Neural cell (in vitro differentiated cells): ENCODE data around the gene DBF4. TPM values are rescaled to one million over a fixed set of nuclear protein-coding genes. Genes with fewer than 3 reads are reported as not detected.

ENCODE experiments used
- H2AFZ ChIP-seq: fragments of 200-600, 300-800 bp; sonication (generic), shearing (Covaris generic); 2 replicates; pipeline ENCODE4 v1.6.0; 2014; ENCODE audit warnings: low read depth, mild to moderate bottlenecking, antibody characterized with exemption, low read length, moderate library complexity
- H3F3A ChIP-seq: fragments of 200-600 bp; shearing (Covaris generic); 2 replicates; pipeline ENCODE4 v1.6.1; 2016; ENCODE audit warnings: mild to moderate bottlenecking, moderate library complexity, mixed read lengths, antibody characterized with exemption, low read length; ENCODE audit not compliant: insufficient read depth, poor library complexity, severe bottlenecking
- H3K27ac ChIP-seq: fragments of 200-600, 300-800 bp; sonication (generic), shearing (Covaris generic); 2 replicates; pipeline ENCODE4 v1.5.1; 2014; ENCODE audit warnings: mild to moderate bottlenecking, low read length, moderate library complexity
- H3K27me3 ChIP-seq: fragments of 300-800, 200-600 bp; sonication (generic), shearing (Covaris generic); 2 replicates; pipeline ENCODE4 v1.6.0; 2014; ENCODE audit warnings: mild to moderate bottlenecking, low read depth, low read length, moderate library complexity; ENCODE audit not compliant: insufficient read depth
- H3K36me3 ChIP-seq: fragments of 300-800, 200-600 bp; sonication (generic), shearing (Covaris generic); 2 replicates; pipeline ENCODE4 v1.5.1; 2014; ENCODE audit warnings: mild to moderate bottlenecking, antibody characterized with exemption, low read length, moderate library complexity; ENCODE audit not compliant: insufficient read depth
- H3K4me2 ChIP-seq: fragments of 300-800, 200-600 bp; sonication (generic), shearing (Covaris generic); 2 replicates; pipeline ENCODE4 v1.6.0; 2014; ENCODE audit warnings: mild to moderate bottlenecking, low read length
- H3K4me3 ChIP-seq: fragments of 300-800, 200-600 bp; sonication (generic), shearing (Covaris generic); 2 replicates; pipeline ENCODE4 v1.5.1; 2014; ENCODE audit warnings: mild to moderate bottlenecking, low read length, moderate library complexity
- H3K79me2 ChIP-seq: fragments of 200-600 bp; shearing (Covaris generic); replicated peaks from 2 replicates; pipeline ENCODE4 v1.6.0; 2014; ENCODE audit warnings: mild to moderate bottlenecking, low read length, moderate library complexity; ENCODE audit not compliant: insufficient read depth
- H3K9ac ChIP-seq: fragments of 300-800, 200-600 bp; sonication (generic), shearing (Covaris generic); 2 replicates; pipeline ENCODE4 v1.6.1; 2016; ENCODE audit warnings: mild to moderate bottlenecking, low read length, mixed read lengths
- H3K9me2 ChIP-seq: fragments of 200-600 bp; shearing (Covaris generic); 2 replicates; pipeline ENCODE4 v1.6.1; 2016; ENCODE audit warnings: mild to moderate bottlenecking, low read length, mixed read lengths; ENCODE audit not compliant: insufficient read depth
- H3K9me3 ChIP-seq: fragments of 200-600, 300-800 bp; sonication (generic), shearing (Covaris generic); 2 replicates; pipeline ENCODE4 v1.6.1; 2016; ENCODE audit warnings: mild to moderate bottlenecking, mixed run types, low read length, moderate library complexity, mixed read lengths
- H4K20me1 ChIP-seq: fragments of 200-600 bp; shearing (Covaris generic); 2 replicates; pipeline ENCODE4 v1.6.1; 2016; ENCODE audit warnings: mild to moderate bottlenecking, mixed run types; ENCODE audit not compliant: insufficient read depth
- EP300 ChIP-seq: fragments of 450-650 bp; conservative IDR thresholded peaks from 2 replicates; pipeline ENCODE4 v1.6.1; 2014; ENCODE audit warnings: antibody characterized with exemption, mild to moderate bottlenecking, moderate library complexity; ENCODE audit not compliant: poor library complexity, severe bottlenecking
- EZH2 ChIP-seq: fragments of 200-600, 300-800 bp; shearing (Covaris generic), sonication (generic); IDR thresholded peaks from 2 replicates; pipeline ENCODE4 v1.6.1; 2014; ENCODE audit warnings: antibody characterized with exemption, low read length, borderline replicate concordance, mild to moderate bottlenecking; ENCODE audit not compliant: insufficient read depth, poor library complexity, severe bottlenecking
- MXI1 ChIP-seq: fragments of 450-650 bp; conservative IDR thresholded peaks from 2 replicates; pipeline ENCODE4 v1.6.1; 2014; ENCODE audit warnings: antibody characterized with exemption, mild to moderate bottlenecking; ENCODE audit not compliant: poor library complexity, severe bottlenecking
- POLR2AphosphoS5 ChIP-seq: IDR thresholded peaks from 2 replicates; pipeline ENCODE4 v1.6.1; 2012
- RAD21 ChIP-seq: fragments of 450-650 bp; conservative IDR thresholded peaks from 2 replicates; pipeline ENCODE4 v1.6.1; 2014; ENCODE audit warnings: antibody characterized with exemption, mild to moderate bottlenecking, moderate library complexity
- SMC3 ChIP-seq: fragments of 450-650 bp; conservative IDR thresholded peaks from 2 replicates; pipeline ENCODE4 v1.6.1; 2014; ENCODE audit warnings: antibody characterized with exemption, mild to moderate bottlenecking, moderate library complexity; ENCODE audit not compliant: poor library complexity
- TAF1 ChIP-seq: IDR thresholded peaks from 2 replicates; pipeline ENCODE4 v1.6.1; 2012; ENCODE audit warnings: low read depth
- polyA plus RNA-seq: library from polyadenylated mRNA; depleted of rRNA; stranded (reverse); fragments of >200 nt; gene quantifications from 2 replicates; pipeline ENCODE4 v1.2.3, GENCODE V29; 2014
- TF ChIP-seq, protein P1 (sequence below): IDR thresholded peaks from 2 replicates; pipeline ENCODE4 v1.6.1; 2012; ENCODE audit warnings: borderline replicate concordance
- TF ChIP-seq, protein P2 (sequence below): fragments of 450-650 bp; IDR thresholded peaks from 2 replicates; pipeline ENCODE4 v1.5.1; 2014; ENCODE audit warnings: antibody characterized with exemption, mild to moderate bottlenecking, moderate library complexity; ENCODE audit not compliant: poor library complexity, severe bottlenecking

Gene DBF4
- polyA plus RNA-seq, 1 donor from 2014 or later, result 13.0 TPM

DNA sequence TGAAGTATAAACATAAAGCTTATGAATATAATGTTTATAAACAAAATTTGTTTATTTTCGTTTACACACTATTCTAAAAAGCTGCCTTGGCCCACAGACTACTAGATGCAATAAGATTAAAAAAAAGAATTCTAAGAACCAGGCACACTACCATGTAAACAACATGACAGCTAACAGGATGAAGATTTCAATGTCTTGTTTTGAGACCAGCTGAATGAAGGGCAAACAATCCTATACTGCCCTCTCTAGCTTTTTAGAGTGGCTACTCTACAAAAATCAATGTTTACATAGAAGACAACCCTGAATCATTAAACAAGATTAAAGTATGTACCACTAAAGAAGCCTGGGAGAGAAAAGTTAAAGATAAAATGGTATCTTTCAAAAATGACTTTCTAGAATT lies 38.7 kb upstream of the DBF4 start:
- no peaks in the 10 kb centered on the region for H3F3A ChIP-seq
- no peak overlapping the region for H3K4me2 ChIP-seq
- H3K9ac ChIP-seq, result no peak overlapping the region
- no peaks in the 10 kb centered on the region for H3K79me2 ChIP-seq
- no peak overlapping the region for H3K27ac ChIP-seq
- no peaks in the 10 kb centered on the region for H3K9me2 ChIP-seq
- TF ChIP-seq, protein P1, sequence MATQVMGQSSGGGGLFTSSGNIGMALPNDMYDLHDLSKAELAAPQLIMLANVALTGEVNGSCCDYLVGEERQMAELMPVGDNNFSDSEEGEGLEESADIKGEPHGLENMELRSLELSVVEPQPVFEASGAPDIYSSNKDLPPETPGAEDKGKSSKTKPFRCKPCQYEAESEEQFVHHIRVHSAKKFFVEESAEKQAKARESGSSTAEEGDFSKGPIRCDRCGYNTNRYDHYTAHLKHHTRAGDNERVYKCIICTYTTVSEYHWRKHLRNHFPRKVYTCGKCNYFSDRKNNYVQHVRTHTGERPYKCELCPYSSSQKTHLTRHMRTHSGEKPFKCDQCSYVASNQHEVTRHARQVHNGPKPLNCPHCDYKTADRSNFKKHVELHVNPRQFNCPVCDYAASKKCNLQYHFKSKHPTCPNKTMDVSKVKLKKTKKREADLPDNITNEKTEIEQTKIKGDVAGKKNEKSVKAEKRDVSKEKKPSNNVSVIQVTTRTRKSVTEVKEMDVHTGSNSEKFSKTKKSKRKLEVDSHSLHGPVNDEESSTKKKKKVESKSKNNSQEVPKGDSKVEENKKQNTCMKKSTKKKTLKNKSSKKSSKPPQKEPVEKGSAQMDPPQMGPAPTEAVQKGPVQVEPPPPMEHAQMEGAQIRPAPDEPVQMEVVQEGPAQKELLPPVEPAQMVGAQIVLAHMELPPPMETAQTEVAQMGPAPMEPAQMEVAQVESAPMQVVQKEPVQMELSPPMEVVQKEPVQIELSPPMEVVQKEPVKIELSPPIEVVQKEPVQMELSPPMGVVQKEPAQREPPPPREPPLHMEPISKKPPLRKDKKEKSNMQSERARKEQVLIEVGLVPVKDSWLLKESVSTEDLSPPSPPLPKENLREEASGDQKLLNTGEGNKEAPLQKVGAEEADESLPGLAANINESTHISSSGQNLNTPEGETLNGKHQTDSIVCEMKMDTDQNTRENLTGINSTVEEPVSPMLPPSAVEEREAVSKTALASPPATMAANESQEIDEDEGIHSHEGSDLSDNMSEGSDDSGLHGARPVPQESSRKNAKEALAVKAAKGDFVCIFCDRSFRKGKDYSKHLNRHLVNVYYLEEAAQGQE, result no peak
- TF ChIP-seq SMC3, result no peak
- no peak for TF ChIP-seq EZH2
- TF ChIP-seq, protein P2, sequence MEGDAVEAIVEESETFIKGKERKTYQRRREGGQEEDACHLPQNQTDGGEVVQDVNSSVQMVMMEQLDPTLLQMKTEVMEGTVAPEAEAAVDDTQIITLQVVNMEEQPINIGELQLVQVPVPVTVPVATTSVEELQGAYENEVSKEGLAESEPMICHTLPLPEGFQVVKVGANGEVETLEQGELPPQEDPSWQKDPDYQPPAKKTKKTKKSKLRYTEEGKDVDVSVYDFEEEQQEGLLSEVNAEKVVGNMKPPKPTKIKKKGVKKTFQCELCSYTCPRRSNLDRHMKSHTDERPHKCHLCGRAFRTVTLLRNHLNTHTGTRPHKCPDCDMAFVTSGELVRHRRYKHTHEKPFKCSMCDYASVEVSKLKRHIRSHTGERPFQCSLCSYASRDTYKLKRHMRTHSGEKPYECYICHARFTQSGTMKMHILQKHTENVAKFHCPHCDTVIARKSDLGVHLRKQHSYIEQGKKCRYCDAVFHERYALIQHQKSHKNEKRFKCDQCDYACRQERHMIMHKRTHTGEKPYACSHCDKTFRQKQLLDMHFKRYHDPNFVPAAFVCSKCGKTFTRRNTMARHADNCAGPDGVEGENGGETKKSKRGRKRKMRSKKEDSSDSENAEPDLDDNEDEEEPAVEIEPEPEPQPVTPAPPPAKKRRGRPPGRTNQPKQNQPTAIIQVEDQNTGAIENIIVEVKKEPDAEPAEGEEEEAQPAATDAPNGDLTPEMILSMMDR, result no peak
- no peaks in the 10 kb centered on the region for H3K36me3 ChIP-seq
- no peaks in the 10 kb centered on the region for H4K20me1 ChIP-seq
- no peaks in the 10 kb centered on the region for H3K9me3 ChIP-seq
- no peak overlapping the region for H3K4me3 ChIP-seq
- H2AFZ ChIP-seq, result no peak overlapping the region
- no peaks in the 10 kb centered on the region for H3K27me3 ChIP-seq

DNA sequence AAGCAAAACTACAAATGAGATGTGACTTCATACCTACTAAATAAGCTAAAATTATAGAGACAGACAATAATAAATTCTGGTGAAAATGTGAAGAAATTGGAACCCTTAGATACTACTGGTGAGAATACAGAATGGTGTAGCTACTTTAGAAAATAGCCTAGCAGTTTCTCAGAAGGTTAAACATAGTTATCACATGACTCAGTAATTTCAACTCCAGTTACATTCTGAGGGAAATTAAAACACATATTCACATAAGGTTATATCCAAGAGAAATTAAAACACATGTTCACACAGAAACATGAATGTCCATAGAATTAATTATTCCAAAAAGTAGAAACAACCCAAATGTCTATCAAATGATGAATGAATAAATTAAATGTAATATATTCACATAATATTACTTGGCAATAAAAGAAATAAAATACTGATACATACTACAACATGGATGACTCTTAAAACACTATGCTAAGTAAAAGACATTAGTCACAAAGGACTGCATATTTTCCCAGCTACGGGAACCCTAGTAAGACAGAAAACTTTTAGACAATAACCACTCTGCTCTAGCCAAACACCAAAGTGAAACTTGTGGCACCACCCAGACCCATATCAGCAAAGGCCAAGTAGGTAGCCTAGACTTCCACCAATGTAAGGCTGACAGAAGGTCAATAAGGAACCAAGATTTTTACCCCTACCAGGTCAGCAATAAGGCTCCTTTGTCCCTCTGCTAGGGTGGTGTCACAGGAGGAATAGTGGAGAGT lies 25.3 kb upstream of the DBF4 start:
- TF ChIP-seq, protein P1, result no peak
- TF ChIP-seq, protein P2, result no peak
- TF ChIP-seq RAD21 (no peak), TAF1 (no peak), SMC3 (no peak), EZH2 (no peak), MXI1 (no peak), EP300 (no peak), POLR2AphosphoS5 (no peak)
- no peaks in the 10 kb centered on the region for H3K79me2 ChIP-seq
- no peak overlapping the region for H3K4me2 ChIP-seq
- no peaks in the 10 kb centered on the region for H3K9me3 ChIP-seq
- H3K9me2 ChIP-seq, result no peaks in the 10 kb centered on the region
- H3K36me3 ChIP-seq, result peaks cover 2% of the 10 kb centered on the region
- no peak overlapping the region for H3K4me3 ChIP-seq
- no peak overlapping the region for H2AFZ ChIP-seq
- no peak overlapping the region for H3K9ac ChIP-seq
- no peak overlapping the region for H3K27ac ChIP-seq
- H3F3A ChIP-seq, result no peaks in the 10 kb centered on the region
- H3K27me3 ChIP-seq, result no peaks in the 10 kb centered on the region
- H4K20me1 ChIP-seq, result no peaks in the 10 kb centered on the region
